A549 (cell line): ENCODE measurements around the gene CCL3. TPM values are rescaled to one million over a fixed set of nuclear protein-coding genes. Genes with fewer than 3 reads are reported as not detected.

ENCODE experiments used
- ATAC-seq, 2 experiments: fragments of 200-7000 bp in 1 of 2; fragments of >200 bp in 1 of 2; cut with Nextera tagmentation in 1 of 2; cut with Tn5 transposase in 1 of 2; 3 replicates each; pipeline versions ENCODE4 v1.8.0 to v1.9.1; 2018 to 2020; ENCODE audit warnings: mild to moderate bottlenecking in 1 of 2, moderate library complexity in 1 of 2
- CTCF ChIA-PET: fragments of 300-600 bp; sonication (Branson Sonifier 250); formaldehyde crosslinking; extraction: SDS; loops from one replicate; lab custom pipeline; 2021; ENCODE audit warnings: antibody characterized with exemption, inconsistent platforms; lab: Yijun Ruan, JAX
- POLR2A ChIA-PET: fragments of 350-600 bp; formaldehyde crosslinking; extraction: SDS; loops from one replicate; lab custom pipeline; 2021; ENCODE audit warnings: antibody characterized with exemption, inconsistent platforms; lab: Yijun Ruan, JAX
- DNase-seq, 2 experiments: peaks; one replicate each; pipeline versions ENCODE4 v3.0.0 to v3.0.0-alpha.2; 2011 to 2016; ENCODE audit warnings: low read depth in 1 of 2, low spot score in 1 of 2
- FAIRE-seq: peaks from 2 replicates; lab custom pipeline; 2011; peaks lifted over from hg19 to GRCh38; lab: Jason Lieb, UNC
- H3K27ac ChIP-seq, 2 experiments: fragments of >200 bp; sonication (Bioruptor Twin); formaldehyde crosslinking; 3 replicates each; pipeline ENCODE4 v1.5.1; 2016 to 2017
- H3K4me1 ChIP-seq: fragments of >200 bp; sonication (Bioruptor Twin); formaldehyde crosslinking; 3 replicates; pipeline ENCODE4 v1.6.1; 2016
- H3K4me2 ChIP-seq: fragments of >200 bp; sonication (Bioruptor Twin); formaldehyde crosslinking; 3 replicates; pipeline ENCODE4 v1.6.1; 2016
- H3K4me3 ChIP-seq: fragments of >200 bp; sonication (Bioruptor Twin); formaldehyde crosslinking; 3 replicates; pipeline ENCODE4 v1.5.1; 2016
- H3K9me3 ChIP-seq: fragments of >200 bp; sonication (Bioruptor Twin); formaldehyde crosslinking; 3 replicates; pipeline ENCODE4 v1.6.1; 2016
- CBX8 ChIP-seq: fragments of 200-600 bp; sonication (generic); IDR thresholded peaks from 2 replicates; pipeline ENCODE4 v1.6.1; 2016
- CEBPB ChIP-seq, 2 experiments: fragments of >200 bp in 1 of 2; sonication (Bioruptor Twin) in 1 of 2; formaldehyde crosslinking in 1 of 2; IDR thresholded peaks; 2 replicates each; pipeline ENCODE4 v1.6.1; 2012 to 2016
- FOXS1 ChIP-seq: fragments of 250-450 bp; sonication (Bioruptor Pico); IDR thresholded peaks from 2 replicates; pipeline ENCODE4 v1.5.0; 2020; ENCODE audit warnings: mild to moderate bottlenecking, moderate library complexity
- GATA3 ChIP-seq: IDR thresholded peaks from 2 replicates; pipeline ENCODE4 v1.6.1; 2012; ENCODE audit warnings: borderline replicate concordance
- HEYL ChIP-seq: fragments of 250-450 bp; sonication (Bioruptor Pico); IDR thresholded peaks from 2 replicates; pipeline ENCODE4 v1.8.0; 2021; ENCODE audit warnings: mild to moderate bottlenecking, moderate library complexity
- HOXA7 ChIP-seq: fragments of 250-450 bp; sonication (Bioruptor Pico); IDR thresholded peaks from 2 replicates; pipeline ENCODE4 v1.5.0; 2020; ENCODE audit warnings: mild to moderate bottlenecking, moderate library complexity
- HOXB13 ChIP-seq: fragments of 250-450 bp; sonication (Bioruptor Pico); IDR thresholded peaks from 2 replicates; pipeline ENCODE4 v1.5.0; 2020; ENCODE audit warnings: low read depth, mild to moderate bottlenecking, moderate library complexity
- JUN ChIP-seq, 2 experiments: fragments of >200 bp; sonication (Bioruptor Twin); formaldehyde crosslinking; IDR thresholded peaks; 2 replicates in 1 of 2; 3 replicates in 1 of 2; pipeline ENCODE4 v1.6.1; 2016 to 2017
- KDM1A ChIP-seq: fragments of 200-600 bp; sonication (generic); IDR thresholded peaks from 2 replicates; pipeline ENCODE4 v1.6.1; 2016; ENCODE audit warnings: low read depth, mild to moderate bottlenecking
- MAFK ChIP-seq: fragments of 450-650 bp; IDR thresholded peaks from 2 replicates; pipeline ENCODE4 v1.6.1; 2014; ENCODE audit not compliant: partially characterized antibody
- MAZ ChIP-seq: fragments of 150-350 bp; IDR thresholded peaks from 2 replicates; pipeline ENCODE4 v1.6.1; 2014; ENCODE audit warnings: antibody characterized with exemption, low read depth, low read length, borderline replicate concordance
- MYC ChIP-seq: IDR thresholded peaks from 2 replicates; pipeline ENCODE4 v1.6.1; 2012; ENCODE audit warnings: mild to moderate bottlenecking, inconsistent platforms, low read length, improper control_type of control experiment, borderline replicate concordance
- PHF8 ChIP-seq: fragments of 200-600 bp; sonication (generic); IDR thresholded peaks from 2 replicates; pipeline ENCODE4 v1.6.1; 2016; ENCODE audit warnings: low read depth, mild to moderate bottlenecking, antibody characterized with exemption, moderate library complexity, borderline replicate concordance
- RCOR1 ChIP-seq: fragments of 150-350 bp; IDR thresholded peaks from 2 replicates; pipeline ENCODE4 v1.6.1; 2014; ENCODE audit warnings: antibody characterized with exemption, low read length, low read depth
- RNF2 ChIP-seq: fragments of 200-600 bp; sonication (generic); IDR thresholded peaks from 2 replicates; pipeline ENCODE4 v1.6.1; 2016; ENCODE audit warnings: low read depth, mild to moderate bottlenecking, antibody characterized with exemption, moderate library complexity, borderline replicate concordance
- TP53 ChIP-seq: fragments of 250-450 bp; sonication (Bioruptor Pico); IDR thresholded peaks from 2 replicates; pipeline ENCODE4 v1.5.0; 2021; ENCODE audit warnings: mild to moderate bottlenecking, moderate library complexity
- ZC3H11A ChIP-seq: fragments of 450-650 bp; IDR thresholded peaks from 2 replicates; pipeline ENCODE4 v1.6.1; 2014; ENCODE audit warnings: antibody characterized with exemption, mild to moderate bottlenecking
- ZFP36 ChIP-seq: fragments of 450-650 bp; IDR thresholded peaks from 2 replicates; pipeline ENCODE4 v1.6.1; 2014; ENCODE audit warnings: borderline replicate concordance; ENCODE audit not compliant: partially characterized antibody
- ZSCAN20 ChIP-seq: fragments of 250-450 bp; sonication (Bioruptor Pico); IDR thresholded peaks from 2 replicates; pipeline ENCODE4 v1.8.0; 2022; ENCODE audit warnings: mild to moderate bottlenecking, moderate library complexity
- WGBS: methylation state at CpG from one replicate; pipeline ENCODE4 v1.1.6; 2017; ENCODE audit errors: missing lambda C conversion rate; 5-methylcytosine and 5-hydroxymethylcytosine counted together
- polyA plus RNA-seq, 4 experiments: library from polyadenylated mRNA; depleted of rRNA in 3 of 4; stranded (reverse); fragments of >200 nt; fragmentation: RNase III in 1 of 4; extraction: RNeasy Plus Mini Kit Qiagen cat#74134 plus additional on column Dnase treatment in 1 of 4; gene quantifications; 2 replicates in 3 of 4; 3 replicates in 1 of 4; pipeline ENCODE4 v1.2.3, GENCODE V29; 2011 to 2017
- TF ChIP-seq, protein P1 (sequence below): fragments of 250-450 bp; sonication (Bioruptor Pico); IDR thresholded peaks from 2 replicates; pipeline ENCODE4 v1.5.0; 2021; ENCODE audit warnings: mild to moderate bottlenecking, moderate library complexity, borderline replicate concordance
- TF ChIP-seq, protein P2 (sequence below): IDR thresholded peaks from 2 replicates; pipeline ENCODE4 v1.6.1; 2012
- TF ChIP-seq, protein P3 (sequence below): fragments of 150-350 bp; IDR thresholded peaks from 2 replicates; pipeline ENCODE4 v1.6.1; 2014; ENCODE audit warnings: low read depth, mild to moderate bottlenecking, low read length
- TF ChIP-seq, protein P4 (sequence below): fragments of 450-650 bp; IDR thresholded peaks from 2 replicates; pipeline ENCODE4 v1.6.1; 2014; ENCODE audit warnings: antibody characterized with exemption
- TF ChIP-seq, protein P5 (sequence below): IDR thresholded peaks from 2 replicates; pipeline ENCODE4 v1.6.1; 2012; ENCODE audit warnings: low read depth, borderline replicate concordance
- TF ChIP-seq, protein P6 (sequence below): fragments of >200 bp; sonication (Bioruptor Twin); formaldehyde crosslinking; IDR thresholded peaks from 3 replicates; pipeline ENCODE4 v1.6.1; 2016

CCL3 gene
- polyA plus RNA-seq, 2 of the 4 experiments (the other 2 are of a cell fraction) = not detected

DNA sequence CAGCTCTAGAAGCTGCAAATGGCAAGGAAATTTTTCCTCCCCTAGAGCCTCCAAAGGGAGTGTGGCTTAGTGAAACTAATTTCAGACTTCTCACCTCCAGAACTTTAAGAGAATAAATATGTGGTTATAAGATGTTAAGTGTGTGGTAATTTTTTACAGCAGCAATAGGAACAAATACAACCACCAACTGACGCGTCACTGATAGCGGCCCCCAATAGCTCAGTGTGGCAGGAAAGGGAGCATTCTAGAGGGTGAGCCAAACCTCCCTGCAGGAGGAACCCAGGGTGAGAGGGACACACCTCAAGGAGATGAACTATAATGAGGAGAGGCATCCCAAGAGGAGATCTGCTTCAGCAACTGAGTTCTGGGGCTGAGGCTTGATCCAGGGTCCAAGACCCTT lies 17.7 kb upstream of the CCL3 start:
- Histone ChIP-seq H3K9me3 (peaks cover 14% of the 10 kb centered on the region; the same call in 2 of the 3 replicates), H3K4me2 (no peak overlapping the region), H3K4me3 (no peak overlapping the region), H3K27ac (no peak overlapping the region), H3K4me1 (no peaks in the 10 kb centered on the region)
- FAIRE-seq (no peak), DNase-seq (no peak), ATAC-seq (no peak)
- CTCF ChIA-PET = interaction anchor here (0.8 to 2.4 kb wide), 3 partner anchors 18 to 41 kb away, joined by 3 to 5 read pairs (median 5); no protein-coding TSS in a partner anchor
- WGBS = 75% methylated on average over 3 of the region's 3 CpGs
- POLR2A ChIA-PET = no interaction called here
- no peak for TF ChIP-seq TP53
- TF ChIP-seq HOXB13 = no peak
- TF ChIP-seq ZSCAN20 = no peak
- no peak for TF ChIP-seq RNF2
- no peak for TF ChIP-seq KDM1A
- TF ChIP-seq, protein P1, sequence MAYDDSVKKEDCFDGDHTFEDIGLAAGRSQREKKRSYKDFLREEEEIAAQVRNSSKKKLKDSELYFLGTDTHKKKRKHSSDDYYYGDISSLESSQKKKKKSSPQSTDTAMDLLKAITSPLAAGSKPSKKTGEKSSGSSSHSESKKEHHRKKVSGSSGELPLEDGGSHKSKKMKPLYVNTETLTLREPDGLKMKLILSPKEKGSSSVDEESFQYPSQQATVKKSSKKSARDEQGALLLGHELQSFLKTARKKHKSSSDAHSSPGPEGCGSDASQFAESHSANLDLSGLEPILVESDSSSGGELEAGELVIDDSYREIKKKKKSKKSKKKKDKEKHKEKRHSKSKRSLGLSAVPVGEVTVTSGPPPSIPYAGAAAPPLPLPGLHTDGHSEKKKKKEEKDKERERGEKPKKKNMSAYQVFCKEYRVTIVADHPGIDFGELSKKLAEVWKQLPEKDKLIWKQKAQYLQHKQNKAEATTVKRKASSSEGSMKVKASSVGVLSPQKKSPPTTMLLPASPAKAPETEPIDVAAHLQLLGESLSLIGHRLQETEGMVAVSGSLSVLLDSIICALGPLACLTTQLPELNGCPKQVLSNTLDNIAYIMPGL (CRISPR knock-in tag) = no peak
- TF ChIP-seq, protein P2, sequence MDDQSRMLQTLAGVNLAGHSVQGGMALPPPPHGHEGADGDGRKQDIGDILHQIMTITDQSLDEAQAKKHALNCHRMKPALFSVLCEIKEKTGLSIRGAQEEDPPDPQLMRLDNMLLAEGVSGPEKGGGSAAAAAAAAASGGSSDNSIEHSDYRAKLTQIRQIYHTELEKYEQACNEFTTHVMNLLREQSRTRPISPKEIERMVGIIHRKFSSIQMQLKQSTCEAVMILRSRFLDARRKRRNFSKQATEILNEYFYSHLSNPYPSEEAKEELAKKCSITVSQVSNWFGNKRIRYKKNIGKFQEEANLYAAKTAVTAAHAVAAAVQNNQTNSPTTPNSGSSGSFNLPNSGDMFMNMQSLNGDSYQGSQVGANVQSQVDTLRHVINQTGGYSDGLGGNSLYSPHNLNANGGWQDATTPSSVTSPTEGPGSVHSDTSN = no peak
- TF ChIP-seq, protein P3, sequence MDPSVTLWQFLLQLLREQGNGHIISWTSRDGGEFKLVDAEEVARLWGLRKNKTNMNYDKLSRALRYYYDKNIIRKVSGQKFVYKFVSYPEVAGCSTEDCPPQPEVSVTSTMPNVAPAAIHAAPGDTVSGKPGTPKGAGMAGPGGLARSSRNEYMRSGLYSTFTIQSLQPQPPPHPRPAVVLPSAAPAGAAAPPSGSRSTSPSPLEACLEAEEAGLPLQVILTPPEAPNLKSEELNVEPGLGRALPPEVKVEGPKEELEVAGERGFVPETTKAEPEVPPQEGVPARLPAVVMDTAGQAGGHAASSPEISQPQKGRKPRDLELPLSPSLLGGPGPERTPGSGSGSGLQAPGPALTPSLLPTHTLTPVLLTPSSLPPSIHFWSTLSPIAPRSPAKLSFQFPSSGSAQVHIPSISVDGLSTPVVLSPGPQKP = no peak
- TF ChIP-seq CEBPB (IDR thresholded peaks at IDR 0.05) = no peak
- no peak for TF ChIP-seq RCOR1
- no peak for TF ChIP-seq ZFP36
- TF ChIP-seq, protein P4, sequence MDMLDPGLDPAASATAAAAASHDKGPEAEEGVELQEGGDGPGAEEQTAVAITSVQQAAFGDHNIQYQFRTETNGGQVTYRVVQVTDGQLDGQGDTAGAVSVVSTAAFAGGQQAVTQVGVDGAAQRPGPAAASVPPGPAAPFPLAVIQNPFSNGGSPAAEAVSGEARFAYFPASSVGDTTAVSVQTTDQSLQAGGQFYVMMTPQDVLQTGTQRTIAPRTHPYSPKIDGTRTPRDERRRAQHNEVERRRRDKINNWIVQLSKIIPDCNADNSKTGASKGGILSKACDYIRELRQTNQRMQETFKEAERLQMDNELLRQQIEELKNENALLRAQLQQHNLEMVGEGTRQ = no peak
- no peak for TF ChIP-seq FOXS1 (CRISPR knock-in tag)
- no peak for TF ChIP-seq GATA3
- TF ChIP-seq MAZ = no peak
- TF ChIP-seq PHF8 = no peak
- TF ChIP-seq, protein P5, sequence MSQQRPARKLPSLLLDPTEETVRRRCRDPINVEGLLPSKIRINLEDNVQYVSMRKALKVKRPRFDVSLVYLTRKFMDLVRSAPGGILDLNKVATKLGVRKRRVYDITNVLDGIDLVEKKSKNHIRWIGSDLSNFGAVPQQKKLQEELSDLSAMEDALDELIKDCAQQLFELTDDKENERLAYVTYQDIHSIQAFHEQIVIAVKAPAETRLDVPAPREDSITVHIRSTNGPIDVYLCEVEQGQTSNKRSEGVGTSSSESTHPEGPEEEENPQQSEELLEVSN = no peak
- no peak for TF ChIP-seq MAFK

DNA sequence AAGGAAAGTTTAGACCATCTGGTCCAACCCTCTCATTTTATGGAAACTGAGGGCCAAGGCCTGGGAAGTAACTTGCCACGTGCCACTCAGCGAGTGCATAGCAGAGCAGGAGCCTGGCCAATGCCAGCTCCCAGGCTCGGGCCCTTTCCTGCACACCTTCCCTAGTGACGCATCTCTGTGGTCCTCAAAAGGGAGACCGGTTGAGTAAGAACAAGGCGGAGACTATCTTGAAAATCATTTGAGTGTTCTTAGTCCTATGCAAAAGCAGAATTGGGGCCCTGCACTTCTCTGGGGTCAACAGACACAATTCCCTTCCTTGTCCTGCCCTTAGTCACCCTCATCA lies 16.5 kb upstream of the CCL3 start:
- DNase-seq = no peak
- no peaks in the 10 kb centered on the region for H3K4me1 ChIP-seq
- no peak overlapping the region for H3K4me3 ChIP-seq
- H3K9me3 ChIP-seq = peaks cover 6% of the 10 kb centered on the region; the same call in 1 of the 3 replicates
- ChIA-PET CTCF (interaction anchor here (1.1 to 1.7 kb wide), 3 partner anchors 26 to 42 kb away, joined by 4 to 6 read pairs (median 5); no protein-coding TSS in a partner anchor), POLR2A (no interaction called here)
- no peak for FAIRE-seq
- no peak for TF ChIP-seq HOXA7 (CRISPR knock-in tag)
- no peak for TF ChIP-seq MYC
- no peak for TF ChIP-seq ZSCAN20
- no peak for TF ChIP-seq JUN (IDR thresholded peaks at IDR 0.05)
- TF ChIP-seq CBX8 = no peak
- no peak for TF ChIP-seq ZC3H11A
- no peak for TF ChIP-seq HEYL
- no peak for TF ChIP-seq MAZ
- TF ChIP-seq KDM1A = no peak
- TF ChIP-seq, protein P6, sequence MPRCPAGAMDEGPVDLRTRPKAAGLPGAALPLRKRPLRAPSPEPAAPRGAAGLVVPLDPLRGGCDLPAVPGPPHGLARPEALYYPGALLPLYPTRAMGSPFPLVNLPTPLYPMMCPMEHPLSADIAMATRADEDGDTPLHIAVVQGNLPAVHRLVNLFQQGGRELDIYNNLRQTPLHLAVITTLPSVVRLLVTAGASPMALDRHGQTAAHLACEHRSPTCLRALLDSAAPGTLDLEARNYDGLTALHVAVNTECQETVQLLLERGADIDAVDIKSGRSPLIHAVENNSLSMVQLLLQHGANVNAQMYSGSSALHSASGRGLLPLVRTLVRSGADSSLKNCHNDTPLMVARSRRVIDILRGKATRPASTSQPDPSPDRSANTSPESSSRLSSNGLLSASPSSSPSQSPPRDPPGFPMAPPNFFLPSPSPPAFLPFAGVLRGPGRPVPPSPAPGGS = no peak
- ATAC-seq = no peak
- H3K4me2 ChIP-seq = no peak overlapping the region
- no peak overlapping the region for H3K27ac ChIP-seq
- 51% methylated on average over 6 of the region's 6 CpGs for WGBS
